ENCODE measurements around the gene BNIP1.
"Not testable (repeated sequence)": the region's sequence is repeated elsewhere in the genome, so short reads cannot be mapped to it uniquely, and the experiment has no call there.

Gene BNIP1, protein sequence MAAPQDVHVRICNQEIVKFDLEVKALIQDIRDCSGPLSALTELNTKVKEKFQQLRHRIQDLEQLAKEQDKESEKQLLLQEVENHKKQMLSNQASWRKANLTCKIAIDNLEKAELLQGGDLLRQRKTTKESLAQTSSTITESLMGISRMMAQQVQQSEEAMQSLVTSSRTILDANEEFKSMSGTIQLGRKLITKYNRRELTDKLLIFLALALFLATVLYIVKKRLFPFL

DNA sequence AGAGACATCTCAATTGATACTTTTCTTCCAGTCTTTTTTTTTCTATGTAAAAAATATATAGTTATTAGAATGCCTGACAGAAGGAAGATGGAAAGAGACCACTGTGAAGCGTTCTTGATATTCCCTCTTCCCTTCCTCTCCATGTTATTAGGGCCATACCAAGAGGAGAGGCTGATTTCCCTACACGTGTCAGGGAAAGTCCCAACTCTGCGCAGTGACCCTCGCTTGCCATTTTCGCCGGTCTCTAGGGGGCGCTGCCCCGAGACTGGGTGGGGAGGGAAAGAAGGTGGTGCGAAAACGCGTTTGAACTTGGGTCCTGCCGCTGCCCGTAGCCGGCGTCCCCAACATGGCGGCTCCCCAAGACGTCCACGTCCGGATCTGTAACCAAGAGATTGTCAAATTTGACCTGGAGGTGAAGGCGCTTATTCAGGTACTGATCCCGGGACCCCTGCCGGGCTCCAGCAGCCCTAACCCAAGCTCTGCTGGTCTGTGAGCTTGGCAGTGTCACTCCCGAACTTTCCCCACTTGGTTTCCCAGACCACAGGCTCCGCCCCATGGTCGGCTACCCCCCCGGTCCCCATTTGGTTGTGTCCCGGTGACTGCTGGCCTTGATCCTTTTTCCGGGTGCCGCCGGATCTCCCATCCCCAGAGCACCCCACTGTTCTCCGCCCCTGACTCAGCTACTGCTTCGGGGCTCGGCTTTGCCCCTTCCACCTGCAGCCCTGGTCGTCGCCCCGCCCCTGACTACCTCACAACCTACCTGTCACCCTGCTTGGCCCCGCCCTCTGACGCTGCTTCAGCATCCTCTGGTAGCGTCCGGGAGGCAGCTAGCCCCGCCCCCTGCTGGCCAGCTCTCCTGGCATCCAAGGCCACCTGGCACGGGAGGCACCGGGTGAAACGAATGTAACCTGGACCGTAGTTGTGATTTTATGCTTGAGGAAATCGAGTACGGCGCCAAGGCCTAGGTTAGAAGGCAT is at the start of gene BNIP1:
Gene BNIP1 (plus strand): TSS at position 332 of the 977 bp plus-strand sequence. CDS start 15 bp downstream, at position 347.
- no peak for TF ChIP-seq JUND (IDR thresholded peaks at IDR 0.05; ENCODE audit: low read depth)
- in situ Hi-C loops (cut with HindIII; ENCODE audit: low pct_unique_long_range_greater_than_20kb, low sequenced_read_pairs): no loop called here
- DNase-seq (ENCODE audit: low read depth in 1 of 2, low spot score in 1 of 2): peak; percentile 92 to 98

DNA sequence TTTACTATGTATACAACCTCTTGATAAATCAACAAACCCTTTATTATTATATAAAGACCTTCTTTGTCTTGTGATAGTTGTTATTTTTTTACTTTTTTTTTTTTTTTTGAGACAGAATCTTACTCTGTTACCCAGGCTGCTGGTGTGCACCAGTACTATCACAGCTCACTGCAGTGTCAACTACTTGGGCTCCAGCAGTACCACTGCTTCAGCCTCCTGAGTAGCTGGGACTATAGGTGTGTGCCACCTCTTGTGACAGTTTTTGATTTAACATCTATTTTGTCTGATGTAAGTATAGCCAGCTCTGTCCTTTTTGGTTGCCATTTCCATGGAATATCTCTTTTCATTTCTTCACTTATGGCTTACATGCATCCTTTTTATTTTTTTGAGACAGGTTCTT is 45.5 kb upstream of the BNIP1 start:
- in situ Hi-C loops (cut with HindIII; ENCODE audit: low pct_unique_long_range_greater_than_20kb, low sequenced_read_pairs): no loop called here
- no peak for DNase-seq (ENCODE audit: low read depth in 1 of 2, low spot score in 1 of 2)
- TF ChIP-seq JUND (IDR thresholded peaks at IDR 0.05; ENCODE audit: low read depth): no peak

DNA sequence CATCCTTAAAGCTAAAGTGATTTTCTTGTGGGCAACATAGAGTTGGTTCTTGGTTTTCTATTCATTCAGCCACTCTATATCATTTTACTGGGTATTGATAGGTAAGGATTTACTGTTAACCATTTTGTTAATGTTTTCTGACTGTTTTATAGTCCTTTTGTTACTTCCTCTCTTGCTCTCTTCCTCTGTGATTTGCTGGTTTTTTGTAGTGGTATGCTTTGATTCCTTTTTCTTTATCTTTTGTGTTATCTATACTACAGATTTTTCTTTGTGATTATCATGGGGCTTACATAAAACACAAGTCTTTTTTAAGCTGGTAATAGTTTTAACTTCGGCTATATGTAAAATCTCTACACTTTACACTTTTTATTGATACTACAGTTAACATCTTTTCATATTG is 44.9 kb upstream of the BNIP1 start:
- in situ Hi-C loops (cut with HindIII; ENCODE audit: low pct_unique_long_range_greater_than_20kb, low sequenced_read_pairs): no loop called here
- no peak for DNase-seq (ENCODE audit: low read depth in 1 of 2, low spot score in 1 of 2)
- no peak for TF ChIP-seq JUND (IDR thresholded peaks at IDR 0.05; ENCODE audit: low read depth)

DNA sequence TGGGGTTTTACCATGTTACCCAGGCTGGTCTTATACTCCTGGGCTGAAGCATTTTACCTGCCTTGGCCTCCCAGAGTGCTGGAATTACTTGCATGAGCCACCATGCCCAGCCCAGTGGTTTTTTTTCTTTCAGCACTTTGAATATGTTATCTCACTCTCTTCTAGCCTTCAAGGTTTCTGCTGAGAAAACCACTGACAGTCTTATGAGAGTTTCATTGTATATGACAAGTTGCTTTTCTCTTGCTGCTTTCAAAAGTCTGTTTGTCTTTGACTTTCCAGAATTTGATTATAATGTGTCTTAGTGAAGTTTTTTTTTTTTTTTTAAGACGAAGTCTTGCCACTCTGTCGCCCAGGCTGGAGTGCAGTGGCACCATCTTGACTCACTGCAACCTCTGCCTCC is 43.1 kb upstream of the BNIP1 start:
- in situ Hi-C loops (cut with HindIII; ENCODE audit: low pct_unique_long_range_greater_than_20kb, low sequenced_read_pairs): no loop called here
- TF ChIP-seq JUND (IDR thresholded peaks at IDR 0.05; ENCODE audit: low read depth): no peak
- no peak for DNase-seq (ENCODE audit: low read depth in 1 of 2, low spot score in 1 of 2)

DNA sequence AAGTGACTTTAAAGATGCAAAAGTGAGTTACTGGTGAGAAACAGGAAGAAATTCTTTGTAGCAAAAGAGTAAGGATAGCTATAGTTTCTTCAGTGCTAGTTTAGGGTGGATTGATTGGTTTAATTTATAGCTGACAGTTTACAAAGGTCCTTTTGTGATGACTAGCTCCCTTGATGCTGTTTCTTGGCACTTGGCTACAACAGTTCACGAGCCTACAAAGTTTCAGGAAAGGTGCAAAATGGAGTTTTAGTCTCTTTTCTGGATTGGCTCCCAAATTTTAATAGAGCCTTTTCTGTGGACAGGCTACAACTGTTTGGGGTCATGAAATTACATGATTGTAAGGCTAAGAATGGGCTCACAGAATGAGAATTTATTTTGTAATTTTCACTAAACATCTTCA is 40.9 kb upstream of the BNIP1 start:
- no peak for DNase-seq (ENCODE audit: low read depth in 1 of 2, low spot score in 1 of 2)
- no peak for TF ChIP-seq JUND (IDR thresholded peaks at IDR 0.05; ENCODE audit: low read depth)
- in situ Hi-C loops (cut with HindIII; ENCODE audit: low pct_unique_long_range_greater_than_20kb, low sequenced_read_pairs): no loop called here

DNA sequence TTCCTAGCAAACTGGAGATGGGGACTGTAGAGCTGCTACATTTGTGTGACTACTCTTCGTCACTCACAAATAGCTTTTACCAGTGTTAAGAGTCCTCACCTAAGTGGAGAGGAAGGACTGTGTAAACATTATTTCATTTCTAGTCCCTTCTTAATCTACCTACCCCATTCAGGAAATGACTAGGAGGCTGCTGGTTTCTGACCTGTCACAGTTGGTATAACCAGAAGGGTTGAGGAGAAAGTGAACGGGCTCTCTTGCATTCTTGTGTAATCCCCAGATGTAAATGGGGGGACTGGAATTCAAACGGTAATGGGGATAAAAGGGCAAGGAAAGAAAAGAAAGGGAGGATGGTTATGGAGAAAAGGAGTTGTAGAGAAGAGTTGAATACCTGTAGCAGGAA is 35.4 kb upstream of the BNIP1 start:
- in situ Hi-C loops (cut with HindIII; ENCODE audit: low pct_unique_long_range_greater_than_20kb, low sequenced_read_pairs): no loop called here
- TF ChIP-seq JUND (IDR thresholded peaks at IDR 0.05; ENCODE audit: low read depth): no peak
- DNase-seq (ENCODE audit: low read depth in 1 of 2, low spot score in 1 of 2): no peak

DNA sequence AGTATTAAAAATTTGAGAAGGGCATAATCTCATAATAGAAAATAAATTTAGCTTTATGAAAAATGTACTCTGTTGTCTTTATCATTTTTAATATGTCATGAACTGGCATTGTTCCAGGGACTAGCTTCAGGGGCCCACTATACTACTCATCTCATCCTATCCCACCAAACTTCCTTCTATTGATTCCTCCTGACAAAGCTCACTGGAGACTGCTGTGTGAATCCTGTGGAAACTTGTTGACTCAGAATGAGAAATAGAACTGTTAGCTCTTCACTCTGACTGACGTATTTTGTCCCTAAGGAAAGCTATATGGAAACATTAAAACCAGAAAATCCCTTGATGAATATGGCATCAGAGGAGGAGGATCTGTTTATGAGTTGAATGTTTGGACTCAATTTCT is 29.8 kb upstream of the BNIP1 start:
- DNase-seq (ENCODE audit: low read depth in 1 of 2, low spot score in 1 of 2): no peak
- no peak for TF ChIP-seq JUND (IDR thresholded peaks at IDR 0.05; ENCODE audit: low read depth)
- in situ Hi-C loops (cut with HindIII; ENCODE audit: low pct_unique_long_range_greater_than_20kb, low sequenced_read_pairs): no loop called here

DNA sequence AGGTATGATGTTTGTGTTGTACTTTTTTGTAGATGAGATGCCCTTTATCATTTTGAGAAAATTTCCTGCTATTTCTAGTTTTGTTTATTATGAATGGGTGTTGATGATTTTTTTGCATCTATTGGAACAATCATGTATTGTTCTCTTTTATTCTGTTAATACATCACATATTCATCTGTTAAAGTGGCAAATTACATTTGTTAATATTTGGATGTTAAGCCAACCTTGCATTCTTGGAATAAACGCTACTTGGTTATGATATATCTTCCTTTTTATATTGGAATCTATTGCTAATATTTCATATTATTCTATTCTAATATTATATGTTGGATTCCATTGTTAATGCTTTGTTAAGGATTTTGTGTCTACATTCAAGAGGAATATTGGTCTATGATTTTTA is 24.6 kb upstream of the BNIP1 start:
- in situ Hi-C loops (cut with HindIII; ENCODE audit: low pct_unique_long_range_greater_than_20kb, low sequenced_read_pairs): no loop called here
- TF ChIP-seq JUND (IDR thresholded peaks at IDR 0.05; ENCODE audit: low read depth): no peak
- no peak for DNase-seq (ENCODE audit: low read depth in 1 of 2, low spot score in 1 of 2)

DNA sequence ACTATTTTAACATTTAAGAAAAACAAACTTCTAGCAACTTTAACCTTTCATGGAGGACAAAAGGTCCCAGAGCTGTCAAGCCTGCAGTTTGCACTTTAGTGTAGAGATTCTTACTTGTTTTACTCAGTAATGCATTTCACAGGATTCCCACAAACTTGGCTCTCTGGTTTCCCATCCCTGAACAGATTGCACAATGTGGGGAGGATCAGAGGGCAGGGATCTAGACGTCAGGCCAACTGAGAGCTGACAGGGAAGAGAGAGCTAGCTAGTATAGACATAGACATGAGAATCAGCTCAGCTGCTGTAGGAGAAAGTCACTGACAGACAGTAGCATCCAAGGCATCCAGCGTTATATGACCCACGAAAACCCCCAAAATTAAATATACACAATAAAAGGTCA is 20.9 kb upstream of the BNIP1 start:
- TF ChIP-seq JUND (IDR thresholded peaks at IDR 0.05; ENCODE audit: low read depth): no peak
- in situ Hi-C loops (cut with HindIII; ENCODE audit: low pct_unique_long_range_greater_than_20kb, low sequenced_read_pairs): no loop called here
- no peak for DNase-seq (ENCODE audit: low read depth in 1 of 2, low spot score in 1 of 2)

DNA sequence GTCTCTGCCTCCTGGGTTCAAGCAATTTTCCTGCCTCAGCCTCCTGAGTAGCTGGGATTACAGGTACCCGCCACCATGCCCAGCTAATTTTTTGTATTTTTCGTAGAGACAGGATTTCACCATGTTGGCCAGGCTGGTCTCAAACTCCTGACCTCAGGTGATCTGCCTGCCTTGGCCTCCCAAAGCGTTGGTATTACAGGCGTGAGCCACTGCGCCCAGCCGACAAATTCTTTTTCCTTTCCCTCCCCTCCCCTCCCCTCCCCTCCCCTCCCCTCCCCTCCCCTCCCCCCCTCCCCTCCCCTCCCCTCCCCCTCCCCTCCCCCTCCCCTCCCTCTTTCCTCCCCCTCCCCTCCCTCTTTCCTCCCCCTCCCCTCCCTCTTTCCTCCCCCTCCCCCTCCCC is 12.2 kb upstream of the BNIP1 start:
- in situ Hi-C loops (cut with HindIII; ENCODE audit: low pct_unique_long_range_greater_than_20kb, low sequenced_read_pairs); DNase-seq (ENCODE audit: low read depth in 1 of 2, low spot score in 1 of 2): not testable (repeated sequence)

DNA sequence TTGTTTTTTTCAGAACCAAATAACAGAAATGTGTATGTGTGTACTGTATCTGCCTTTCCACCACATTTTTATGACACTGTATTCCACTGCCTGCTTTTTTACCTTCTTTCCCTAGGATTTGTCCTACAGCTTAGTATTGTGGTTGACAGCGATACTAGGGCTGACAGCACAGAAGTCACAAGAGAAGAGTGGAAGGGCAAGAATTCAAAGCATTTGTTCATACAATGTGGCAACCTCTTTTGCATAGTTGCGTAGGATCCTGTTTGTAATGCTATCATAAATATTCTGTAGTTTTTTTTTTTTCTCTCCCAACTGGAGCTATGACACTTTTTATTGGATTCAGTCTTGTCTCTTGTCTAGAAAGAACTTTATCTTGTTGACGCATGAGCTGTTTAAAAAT is 5.6 kb upstream of the BNIP1 start:
- DNase-seq (ENCODE audit: low read depth in 1 of 2, low spot score in 1 of 2): no peak
- in situ Hi-C loops (cut with HindIII; ENCODE audit: low pct_unique_long_range_greater_than_20kb, low sequenced_read_pairs): no loop called here
- no peak for TF ChIP-seq JUND (IDR thresholded peaks at IDR 0.05; ENCODE audit: low read depth)

DNA sequence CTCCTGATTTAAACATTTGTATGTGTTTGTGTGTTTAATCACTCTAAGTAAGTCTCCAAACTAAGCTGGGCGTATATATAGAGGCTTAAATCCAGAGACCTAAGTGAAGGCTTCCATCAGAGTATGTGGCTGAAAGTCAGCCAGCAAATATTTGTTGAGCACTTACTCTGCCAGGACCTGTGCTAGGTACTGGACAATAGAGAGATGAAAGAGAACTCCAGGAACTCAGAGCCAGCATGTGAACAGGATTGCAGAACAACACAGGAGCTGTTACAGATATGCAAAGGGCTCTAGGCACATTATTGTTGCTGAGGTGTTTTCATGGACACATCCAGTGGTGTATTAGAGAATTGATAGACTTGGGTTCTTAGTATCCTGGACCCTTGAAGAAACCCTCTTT is 4.7 kb upstream of the BNIP1 start:
- peak in 1 of 2 experiments; percentile 41 for DNase-seq (ENCODE audit: low read depth in 1 of 2, low spot score in 1 of 2)
- no peak for TF ChIP-seq JUND (IDR thresholded peaks at IDR 0.05; ENCODE audit: low read depth)
- in situ Hi-C loops (cut with HindIII; ENCODE audit: low pct_unique_long_range_greater_than_20kb, low sequenced_read_pairs): no loop called here

DNA sequence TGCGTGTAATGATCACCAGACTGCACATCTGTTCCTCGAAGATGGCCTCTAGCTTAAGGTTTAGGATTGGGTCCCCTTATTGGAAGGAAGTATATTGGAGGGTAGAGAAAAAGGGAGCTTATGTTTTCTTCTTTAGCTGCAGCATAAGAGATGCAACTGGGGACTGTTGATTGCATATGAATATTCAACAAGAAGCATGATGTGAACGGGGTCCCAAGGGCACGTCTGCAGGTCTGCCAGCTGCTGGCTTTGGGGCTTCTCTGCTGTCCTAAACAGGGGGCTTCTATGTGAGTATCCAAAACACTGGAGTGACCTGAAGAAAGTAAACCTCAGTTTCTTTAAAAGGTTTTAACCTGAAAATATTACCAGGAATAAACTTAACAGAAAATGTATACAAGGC is 3.6 kb upstream of the BNIP1 start:
- in situ Hi-C loops (cut with HindIII; ENCODE audit: low pct_unique_long_range_greater_than_20kb, low sequenced_read_pairs): no loop called here

More for the DNA sequence above, 3.6 kb upstream of the BNIP1 start:
- TF ChIP-seq JUND (IDR thresholded peaks at IDR 0.05; ENCODE audit: low read depth): no peak
- DNase-seq (ENCODE audit: low read depth in 1 of 2, low spot score in 1 of 2): no peak
